Sigmoid colon (tissue), 4 donors: ENCODE data around the gene CEP162.

Source experiments
- EP300 ChIP-seq, 4 donors: sonication (generic); formaldehyde crosslinking; IDR thresholded peaks; one replicate each; pipeline ENCODE4 v1.6.1; 2017; ENCODE audit warnings: antibody characterized with exemption in 4 of 4
- POLR2A ChIP-seq, 2 donors: fragments of 450-650 bp; IDR thresholded peaks; one replicate each; pipeline ENCODE4 v1.6.1; 2016; ENCODE audit warnings: antibody characterized with exemption in 2 of 2, mild to moderate bottlenecking in 2 of 2, moderate library complexity in 2 of 2
- POLR2AphosphoS5 ChIP-seq, 4 donors: sonication (generic); formaldehyde crosslinking; IDR thresholded peaks; one replicate each; pipeline ENCODE4 v1.6.1; 2017; ENCODE audit warnings: antibody characterized with exemption in 4 of 4
- TF ChIP-seq, protein P1 (sequence below), 4 experiments: fragments of 450-650 bp in 3 of 4; fragments of 200-600 bp in 1 of 4; IDR thresholded peaks; one replicate each; pipeline ENCODE4 v1.5.1; 2016 to 2019; ENCODE audit warnings: antibody characterized with exemption in 4 of 4, mild to moderate bottlenecking in 3 of 4, moderate library complexity in 2 of 4

DNA sequence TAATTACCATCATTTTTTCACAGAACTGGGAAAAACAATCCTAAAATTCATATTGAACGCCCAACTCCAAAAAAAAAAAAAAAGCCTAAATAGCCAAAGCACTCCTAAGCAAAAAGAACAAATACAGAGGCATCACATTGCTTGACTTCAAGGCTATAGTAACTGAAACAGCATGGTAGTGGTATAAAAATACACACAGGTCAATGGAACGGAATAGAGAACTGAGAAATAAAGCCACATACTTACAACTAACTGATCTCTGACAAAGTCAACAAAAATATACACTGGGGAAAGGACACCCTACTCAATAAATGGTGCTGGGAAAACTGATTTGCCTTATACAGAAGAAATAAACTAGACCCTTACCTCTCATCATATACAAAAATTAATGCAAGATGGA is 104.3 kb downstream of the CEP162 start:
- TF ChIP-seq, protein P1, sequence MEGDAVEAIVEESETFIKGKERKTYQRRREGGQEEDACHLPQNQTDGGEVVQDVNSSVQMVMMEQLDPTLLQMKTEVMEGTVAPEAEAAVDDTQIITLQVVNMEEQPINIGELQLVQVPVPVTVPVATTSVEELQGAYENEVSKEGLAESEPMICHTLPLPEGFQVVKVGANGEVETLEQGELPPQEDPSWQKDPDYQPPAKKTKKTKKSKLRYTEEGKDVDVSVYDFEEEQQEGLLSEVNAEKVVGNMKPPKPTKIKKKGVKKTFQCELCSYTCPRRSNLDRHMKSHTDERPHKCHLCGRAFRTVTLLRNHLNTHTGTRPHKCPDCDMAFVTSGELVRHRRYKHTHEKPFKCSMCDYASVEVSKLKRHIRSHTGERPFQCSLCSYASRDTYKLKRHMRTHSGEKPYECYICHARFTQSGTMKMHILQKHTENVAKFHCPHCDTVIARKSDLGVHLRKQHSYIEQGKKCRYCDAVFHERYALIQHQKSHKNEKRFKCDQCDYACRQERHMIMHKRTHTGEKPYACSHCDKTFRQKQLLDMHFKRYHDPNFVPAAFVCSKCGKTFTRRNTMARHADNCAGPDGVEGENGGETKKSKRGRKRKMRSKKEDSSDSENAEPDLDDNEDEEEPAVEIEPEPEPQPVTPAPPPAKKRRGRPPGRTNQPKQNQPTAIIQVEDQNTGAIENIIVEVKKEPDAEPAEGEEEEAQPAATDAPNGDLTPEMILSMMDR (IDR thresholded peaks at IDR 0.05), result no peak
- TF ChIP-seq EP300 (IDR thresholded peaks at IDR 0.05), result no peak
- TF ChIP-seq POLR2A (IDR thresholded peaks at IDR 0.05), result no peak
- TF ChIP-seq POLR2AphosphoS5 (IDR thresholded peaks at IDR 0.05), result no peak
